ENCODE results near the gene B4GALNT2. TPM values are rescaled to one million over a fixed set of nuclear protein-coding genes. Genes with fewer than 3 reads are reported as not detected.

Gene B4GALNT2
- total RNA-seq, 2 donors from 2014 or later = 0.04 to 0.11 TPM

GRCh38 chr17:49121696-49122292 is 10.8 kb upstream of the B4GALNT2 start:
- H3K27ac Mint-ChIP-seq = no peak overlapping the region
- Histone ChIP-seq H3K9ac (ENCODE audit: extremely low read depth, low read length, poor library complexity, severe bottlenecking) (no peak overlapping the region), H3K27me3 (ENCODE audit: control insufficient read depth, insufficient read depth, low read length, poor library complexity, severe bottlenecking) (no peaks in the 10 kb centered on the region), H3K36me3 (ENCODE audit: control insufficient read depth, insufficient read depth, low read length) (no peaks in the 10 kb centered on the region), H3K4me3 (ENCODE audit: low read length) (peak overlapping the region; percentile 14), H3K4me1 (ENCODE audit: control insufficient read depth, insufficient read depth, low read length) (no peaks in the 10 kb centered on the region), H3K9me3 (ENCODE audit: control insufficient read depth, low read length) (peaks cover 29% of the 10 kb centered on the region), H3K27ac (ENCODE audit: low read depth, low read length) (no peak overlapping the region)
- peaks cover 9% of the 10 kb centered on the region for H3K36me3 Mint-ChIP-seq (ENCODE audit: low read depth)
- H3K27me3 Mint-ChIP-seq (ENCODE audit: insufficient read depth) = peaks cover 13% of the 10 kb centered on the region
- no peak for TF ChIP-seq CTCF (conservative IDR thresholded peaks at IDR 0.05)
- 93 to 100% methylated on average over 1 to 6 of the region's 6 CpGs for WGBS, 2 experiments (ENCODE audit: insufficient coverage in 1 of 2, insufficient read length in 1 of 2)
- DNase-seq = no peak
- peaks cover 45% of the 10 kb centered on the region for H3K9me3 Mint-ChIP-seq
- H3K4me3 Mint-ChIP-seq = no peak overlapping the region
- H3K4me1 Mint-ChIP-seq = no peaks in the 10 kb centered on the region

GRCh38 chr17:49122566-49122965 is 10.0 kb upstream of the B4GALNT2 start:
- peaks cover 27% of the 10 kb centered on the region for H3K9me3 ChIP-seq (ENCODE audit: control insufficient read depth, low read length)
- no peak for DNase-seq
- H3K27me3 Mint-ChIP-seq (ENCODE audit: insufficient read depth) = peaks cover 13% of the 10 kb centered on the region
- no peak overlapping the region for H3K27ac ChIP-seq (ENCODE audit: low read depth, low read length)
- no peaks in the 10 kb centered on the region for H3K4me1 ChIP-seq (ENCODE audit: control insufficient read depth, insufficient read depth, low read length)
- no peak overlapping the region for H3K4me3 ChIP-seq (ENCODE audit: low read length)
- peaks cover 9% of the 10 kb centered on the region for H3K36me3 Mint-ChIP-seq (ENCODE audit: low read depth)
- no peaks in the 10 kb centered on the region for H3K4me1 Mint-ChIP-seq
- peaks cover 49% of the 10 kb centered on the region for H3K9me3 Mint-ChIP-seq
- 83 to 94% methylated on average over 3 to 4 of the region's 4 CpGs for WGBS, 2 experiments (ENCODE audit: insufficient coverage in 1 of 2, insufficient read length in 1 of 2)
- H3K36me3 ChIP-seq (ENCODE audit: control insufficient read depth, insufficient read depth, low read length) = no peaks in the 10 kb centered on the region
- no peaks in the 10 kb centered on the region for H3K27me3 ChIP-seq (ENCODE audit: control insufficient read depth, insufficient read depth, low read length, poor library complexity, severe bottlenecking)
- H3K4me3 Mint-ChIP-seq = no peak overlapping the region
- no peak overlapping the region for H3K27ac Mint-ChIP-seq
- TF ChIP-seq CTCF (conservative IDR thresholded peaks at IDR 0.05) = no peak
- H3K9ac ChIP-seq (ENCODE audit: extremely low read depth, low read length, poor library complexity, severe bottlenecking) = no peak overlapping the region

- no peak overlapping the region for H3K4me3 Mint-ChIP-seq
- WGBS, 2 experiments (ENCODE audit: insufficient coverage in 1 of 2, insufficient read length in 1 of 2) = 67 to 81% methylated on average over 1 of the region's 1 CpG
Measured at GRCh38 chr17:49123061-49123460, 9.5 kb upstream of the B4GALNT2 start.

More at GRCh38 chr17:49123061-49123460, 9.5 kb upstream of the B4GALNT2 start:
- no peaks in the 10 kb centered on the region for H3K36me3 ChIP-seq (ENCODE audit: control insufficient read depth, insufficient read depth, low read length)
- H3K36me3 Mint-ChIP-seq (ENCODE audit: low read depth) = peaks cover 9% of the 10 kb centered on the region
- no peak overlapping the region for H3K9ac ChIP-seq (ENCODE audit: extremely low read depth, low read length, poor library complexity, severe bottlenecking)
- no peaks in the 10 kb centered on the region for H3K4me1 ChIP-seq (ENCODE audit: control insufficient read depth, insufficient read depth, low read length)
- H3K4me1 Mint-ChIP-seq = no peaks in the 10 kb centered on the region
- peaks cover 32% of the 10 kb centered on the region for H3K9me3 ChIP-seq (ENCODE audit: control insufficient read depth, low read length)
- peaks cover 14% of the 10 kb centered on the region for H3K27me3 Mint-ChIP-seq (ENCODE audit: insufficient read depth)
- H3K27me3 ChIP-seq (ENCODE audit: control insufficient read depth, insufficient read depth, low read length, poor library complexity, severe bottlenecking) = no peaks in the 10 kb centered on the region
- peaks cover 54% of the 10 kb centered on the region for H3K9me3 Mint-ChIP-seq
- no peak overlapping the region for H3K27ac ChIP-seq (ENCODE audit: low read depth, low read length)
- DNase-seq = no peak
- no peak overlapping the region for H3K27ac Mint-ChIP-seq
- H3K4me3 ChIP-seq (ENCODE audit: low read length) = no peak overlapping the region
- TF ChIP-seq CTCF (conservative IDR thresholded peaks at IDR 0.05) = no peak

All from endodermal cell (in vitro differentiated cells).